Measurements from ENCODE around the gene SPATA45. TPM values are rescaled to one million over a fixed set of nuclear protein-coding genes. Genes with fewer than 3 reads are reported as not detected.

The SPATA45 gene
- total RNA-seq, 1 experiment from 2014 or later, result not detected

DNA sequence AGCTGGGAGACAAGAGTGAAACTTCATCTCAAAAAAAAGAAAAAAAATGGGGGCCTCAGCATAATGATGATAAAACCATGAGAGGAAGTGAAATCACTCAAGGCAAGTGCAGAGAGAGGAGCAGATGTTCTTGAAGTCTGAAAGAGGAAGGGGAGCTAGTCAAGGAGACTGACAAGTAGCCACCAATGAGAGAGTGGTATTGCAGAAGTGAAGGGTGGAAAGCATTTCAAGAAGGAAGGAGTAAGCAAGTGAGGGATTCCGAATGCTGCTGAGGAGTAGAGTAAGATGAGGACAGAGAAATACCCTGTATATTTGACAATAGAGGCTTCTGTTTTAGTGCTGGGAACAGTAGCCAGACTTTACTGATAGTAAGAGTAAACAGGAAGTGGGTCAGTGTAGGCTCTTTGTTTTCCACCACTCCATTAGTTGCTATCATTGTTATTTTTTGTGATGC is 52.9 kb downstream of the SPATA45 start:
- peaks cover 12% of the 10 kb centered on the region for H3K79me2 ChIP-seq (ENCODE audit: low read length)
- no peaks in the 10 kb centered on the region for H3K9me2 ChIP-seq (replicated peaks; ENCODE audit: low read length)
- ATAC-seq (no peak), DNase-seq (no peak)
- no peaks in the 10 kb centered on the region for H3F3A ChIP-seq (ENCODE audit: low read length, unreplicated experiment)
- H4K20me1 ChIP-seq (ENCODE audit: low read length), result no peaks in the 10 kb centered on the region
- no peak overlapping the region for H3K4me3 ChIP-seq (ENCODE audit: low read length)
- ChIA-PET POLR2A (ENCODE audit: unreplicated experiment) (no interaction called here), CTCF (no interaction called here)
- H2AFZ ChIP-seq (ENCODE audit: low read length), result no peak overlapping the region
- intact Hi-C loops (cut with micrococcal nuclease), result loop anchor here (5.0 kb wide), 1 partner anchor 278 kb away; no protein-coding TSS in a partner anchor
- no peak overlapping the region for H3K4me2 ChIP-seq (ENCODE audit: low read length)
- peaks cover 5% of the 10 kb centered on the region; the same call in 1 of the 2 replicates for H3K4me1 ChIP-seq (ENCODE audit: insufficient read depth, low read length)
- TF ChIP-seq EZH2phosphoT487 (IDR thresholded peaks at IDR 0.05; ENCODE audit: borderline replicate concordance, low read length), result no peak
- no peak for TF ChIP-seq EZH2 (IDR thresholded peaks at IDR 0.05; ENCODE audit: low read length, unreplicated experiment)
- TF ChIP-seq, protein P1, sequence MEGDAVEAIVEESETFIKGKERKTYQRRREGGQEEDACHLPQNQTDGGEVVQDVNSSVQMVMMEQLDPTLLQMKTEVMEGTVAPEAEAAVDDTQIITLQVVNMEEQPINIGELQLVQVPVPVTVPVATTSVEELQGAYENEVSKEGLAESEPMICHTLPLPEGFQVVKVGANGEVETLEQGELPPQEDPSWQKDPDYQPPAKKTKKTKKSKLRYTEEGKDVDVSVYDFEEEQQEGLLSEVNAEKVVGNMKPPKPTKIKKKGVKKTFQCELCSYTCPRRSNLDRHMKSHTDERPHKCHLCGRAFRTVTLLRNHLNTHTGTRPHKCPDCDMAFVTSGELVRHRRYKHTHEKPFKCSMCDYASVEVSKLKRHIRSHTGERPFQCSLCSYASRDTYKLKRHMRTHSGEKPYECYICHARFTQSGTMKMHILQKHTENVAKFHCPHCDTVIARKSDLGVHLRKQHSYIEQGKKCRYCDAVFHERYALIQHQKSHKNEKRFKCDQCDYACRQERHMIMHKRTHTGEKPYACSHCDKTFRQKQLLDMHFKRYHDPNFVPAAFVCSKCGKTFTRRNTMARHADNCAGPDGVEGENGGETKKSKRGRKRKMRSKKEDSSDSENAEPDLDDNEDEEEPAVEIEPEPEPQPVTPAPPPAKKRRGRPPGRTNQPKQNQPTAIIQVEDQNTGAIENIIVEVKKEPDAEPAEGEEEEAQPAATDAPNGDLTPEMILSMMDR (conservative IDR thresholded peaks at IDR 0.05; ENCODE audit: low read depth, low read length), result no peak
- H3K9me3 ChIP-seq (ENCODE audit: low read length), result no peaks in the 10 kb centered on the region
- no peak overlapping the region for H3K9ac ChIP-seq (ENCODE audit: low read length)
- no peaks in the 10 kb centered on the region for H3K27me3 ChIP-seq (ENCODE audit: low read length)
- H3K27ac ChIP-seq (ENCODE audit: low read length), result no peak overlapping the region
- no peaks in the 10 kb centered on the region for H3K36me3 ChIP-seq (ENCODE audit: low read depth, low read length)
- no TSS peak for BruUV-seq (replicated peaks)

DNA sequence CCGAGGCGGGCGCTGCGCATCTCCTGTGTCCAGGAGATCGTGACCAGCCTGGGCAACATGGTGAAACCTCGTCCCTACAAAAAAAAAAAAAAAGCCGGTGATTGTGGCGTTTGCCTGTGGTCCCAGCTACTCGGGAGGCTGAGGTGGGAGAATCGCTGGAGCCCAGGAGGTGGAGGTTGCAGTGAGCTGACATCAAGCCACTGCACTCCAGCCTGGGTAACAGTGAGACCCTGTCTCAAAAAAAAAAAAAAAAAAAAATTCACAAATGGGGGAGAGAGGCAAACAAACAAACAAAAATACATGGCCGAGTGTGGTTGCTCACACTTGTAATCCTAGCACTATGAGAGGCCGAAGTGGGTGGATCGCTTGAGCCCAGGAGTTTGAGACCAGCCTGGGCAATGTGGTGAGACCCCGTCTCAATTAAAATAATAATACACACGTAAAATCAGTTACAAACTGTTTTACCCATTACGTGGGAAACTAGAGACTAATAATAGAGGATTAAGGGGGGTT is 55.0 kb downstream of the SPATA45 start:
- no peaks in the 10 kb centered on the region for H3K9me2 ChIP-seq (replicated peaks; ENCODE audit: low read length)
- CTCF ChIA-PET, result interaction anchor here (0.6 kb wide), 1 partner anchor 160 kb away, joined by 6 read pairs; no protein-coding TSS in a partner anchor
- peak overlapping the region; percentile 87 for H3K4me3 ChIP-seq (ENCODE audit: low read length)
- H3K9ac ChIP-seq (ENCODE audit: low read length), result peak overlapping the region; percentile 86
- intact Hi-C loops (cut with micrococcal nuclease), result loop anchor here (5.0 kb wide), 1 partner anchor 280 kb away; no protein-coding TSS in a partner anchor
- peak overlapping the region; percentile 97 for H3K4me2 ChIP-seq (ENCODE audit: low read length)
- no peaks in the 10 kb centered on the region for H3F3A ChIP-seq (ENCODE audit: low read length, unreplicated experiment)
- ATAC-seq (no peak), DNase-seq (no peak)
- H4K20me1 ChIP-seq (ENCODE audit: low read length), result no peaks in the 10 kb centered on the region
- H3K4me1 ChIP-seq (ENCODE audit: insufficient read depth, low read length), result peaks cover 5% of the 10 kb centered on the region; the same call in 1 of the 2 replicates
- TF ChIP-seq EZH2 (IDR thresholded peaks at IDR 0.05; ENCODE audit: low read length, unreplicated experiment) (no peak), EZH2phosphoT487 (IDR thresholded peaks at IDR 0.05; ENCODE audit: borderline replicate concordance, low read length) (no peak)
- TF ChIP-seq, protein P1 (conservative IDR thresholded peaks at IDR 0.05; ENCODE audit: low read depth, low read length), result no peak
- H3K9me3 ChIP-seq (ENCODE audit: low read length), result no peaks in the 10 kb centered on the region
- peaks cover 28% of the 10 kb centered on the region for H3K79me2 ChIP-seq (ENCODE audit: low read length)
- no TSS peak for BruUV-seq (replicated peaks)
- peak overlapping the region; percentile 92 for H2AFZ ChIP-seq (ENCODE audit: low read length)
- peak overlapping the region; percentile 62 for H3K27ac ChIP-seq (ENCODE audit: low read length)
- POLR2A ChIA-PET (ENCODE audit: unreplicated experiment), result interaction anchor here (0.6 kb wide), 2 partner anchors 67 to 68 kb away, joined by 3 to 6 read pairs; no protein-coding TSS in a partner anchor
- no peaks in the 10 kb centered on the region for H3K36me3 ChIP-seq (ENCODE audit: low read depth, low read length)
- no peaks in the 10 kb centered on the region for H3K27me3 ChIP-seq (ENCODE audit: low read length)
